NAMALWA (cell line): ENCODE measurements around the gene ZNF485.
"Not testable (repeated sequence)": the region's sequence is repeated elsewhere in the genome, so short reads cannot be mapped to it uniquely, and the experiment has no call there.

Experiments
- DNase-seq: peaks from one replicate; pipeline ENCODE4 v3.0.0-alpha.2; 2015; ENCODE audit warnings: low spot score

ZNF485 gene

GRCh38 chr10:43606323-43607198, at the start of gene ZNF485:
ZNF485 (plus strand) TSS chr10:43606438; CDS start chr10:43607051, 613 bp downstream.
- peak; percentile 78 for DNase-seq

- no peak for DNase-seq
Measured at GRCh38 chr10:43557214-43557613, 49.0 kb upstream of the ZNF485 start.

GRCh38 chr10:43569681-43570080, 36.6 kb upstream of the ZNF485 start:
- no peak for DNase-seq

GRCh38 chr10:43570971-43571370, 35.3 kb upstream of the ZNF485 start:
- no peak for DNase-seq

DNA sequence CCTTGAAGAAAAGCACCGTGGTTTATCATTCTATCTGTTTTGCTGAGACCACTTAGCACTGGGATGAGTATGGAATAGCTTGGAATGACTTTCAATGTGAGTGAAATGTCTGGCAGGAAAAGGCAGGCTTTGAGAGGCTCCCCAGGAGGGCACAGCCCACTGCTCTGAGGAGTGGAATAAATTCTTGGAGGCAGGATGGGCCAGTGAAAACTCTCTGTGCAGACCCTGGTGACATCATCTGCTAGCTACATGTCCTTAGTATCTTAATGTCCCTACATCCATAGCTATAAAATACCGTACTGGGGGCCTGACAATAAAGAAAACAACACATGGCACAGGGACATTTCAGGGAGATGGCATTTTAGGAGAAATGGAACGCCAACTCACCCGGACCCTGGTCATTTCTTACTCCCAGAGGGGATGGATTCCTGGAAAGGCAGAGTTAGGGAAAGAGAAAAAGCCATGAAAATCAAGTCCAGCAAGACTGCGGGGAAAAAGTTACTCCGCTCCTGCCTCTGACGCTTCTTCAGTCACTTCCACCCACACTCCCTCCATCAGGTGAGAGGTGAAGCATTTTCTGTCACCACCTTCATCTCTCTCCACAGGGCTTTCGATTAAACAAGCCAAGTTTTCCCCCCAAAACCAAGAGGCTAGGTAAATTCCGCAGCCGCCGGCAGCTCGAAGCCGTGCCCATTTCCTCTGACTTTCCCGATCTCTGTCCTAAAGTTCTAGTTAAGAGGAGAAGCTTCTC, 32.8 kb upstream of the ZNF485 start:
- DNase-seq = peak; percentile 7

DNA sequence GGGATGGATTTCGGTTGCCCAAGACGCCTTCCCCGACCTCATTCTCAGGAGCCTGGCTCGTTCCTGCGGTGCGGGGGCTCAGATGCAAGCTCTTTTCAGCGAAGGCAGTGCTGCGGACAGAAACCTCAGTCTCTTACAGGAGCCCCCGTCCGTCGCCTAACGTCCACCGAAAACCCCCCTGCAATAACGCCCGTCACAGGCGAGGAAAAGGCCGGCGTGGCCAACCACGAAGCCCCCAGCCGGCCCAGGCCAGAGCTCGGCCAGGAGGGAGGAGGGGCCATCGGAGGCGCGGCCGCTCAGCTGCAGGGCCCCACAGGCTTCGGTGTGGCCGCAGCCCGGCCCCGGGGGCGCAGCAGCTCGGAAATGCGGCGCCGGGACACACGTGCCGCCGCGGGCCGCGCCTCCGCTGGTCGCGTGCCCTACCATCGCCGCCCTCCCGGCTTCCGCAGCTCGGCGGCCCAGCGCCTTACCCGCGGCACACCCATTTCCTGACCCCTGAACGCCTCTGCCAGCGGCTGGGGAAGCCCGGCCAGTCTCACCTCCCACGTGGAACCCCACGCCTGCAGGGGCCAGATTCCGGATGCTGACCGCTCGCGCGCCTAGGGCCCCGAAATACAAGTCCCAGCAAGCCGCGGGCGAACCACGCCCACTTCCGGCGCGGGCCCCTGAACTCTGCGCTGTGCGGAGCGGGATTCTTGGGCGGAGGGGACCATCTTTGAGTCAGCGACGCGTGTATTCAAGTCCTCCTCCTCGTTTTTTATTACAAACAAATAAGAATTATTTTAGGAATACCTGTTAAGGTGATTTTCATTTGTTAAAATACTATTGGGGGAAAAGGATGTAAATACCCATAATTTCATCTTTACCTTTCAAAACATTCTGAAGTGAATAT, 32.0 kb upstream of the ZNF485 start, which contains the start of gene ZNF239:
TSS of gene ZNF239 (minus strand) at position 616 of the 892 bp plus-strand sequence. CDS start 16,537 bp downstream, outside the sequence.
- DNase-seq = peak; percentile 82

- DNase-seq = no peak
Measured at GRCh38 chr10:43574906-43575305, 31.3 kb upstream of the ZNF485 start.

GRCh38 chr10:43576062-43576461, 30.2 kb upstream of the ZNF485 start:
- no peak for DNase-seq

DNA sequence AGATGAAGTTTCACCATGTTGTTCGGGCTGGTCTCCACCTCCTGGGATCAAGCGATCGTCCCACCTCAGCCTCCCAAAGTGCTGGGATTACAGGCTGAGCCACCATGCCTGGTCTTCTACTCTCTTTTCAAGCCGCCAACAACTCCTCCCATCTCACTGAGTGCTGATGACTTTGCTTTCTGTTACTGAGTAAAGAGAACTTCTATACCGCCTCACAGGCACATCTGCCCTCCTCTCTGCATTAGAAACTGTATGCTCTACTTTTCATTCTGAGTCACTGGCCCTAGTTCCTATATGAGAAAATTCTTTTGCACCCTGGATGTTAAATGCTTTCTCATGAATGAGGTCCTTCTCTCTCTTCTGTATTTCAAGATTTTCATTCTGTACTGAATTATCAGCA, 29.7 kb upstream of the ZNF485 start:
- DNase-seq = no peak

- no peak for DNase-seq
Measured at GRCh38 chr10:43584051-43584450, 22.2 kb upstream of the ZNF485 start.

DNA sequence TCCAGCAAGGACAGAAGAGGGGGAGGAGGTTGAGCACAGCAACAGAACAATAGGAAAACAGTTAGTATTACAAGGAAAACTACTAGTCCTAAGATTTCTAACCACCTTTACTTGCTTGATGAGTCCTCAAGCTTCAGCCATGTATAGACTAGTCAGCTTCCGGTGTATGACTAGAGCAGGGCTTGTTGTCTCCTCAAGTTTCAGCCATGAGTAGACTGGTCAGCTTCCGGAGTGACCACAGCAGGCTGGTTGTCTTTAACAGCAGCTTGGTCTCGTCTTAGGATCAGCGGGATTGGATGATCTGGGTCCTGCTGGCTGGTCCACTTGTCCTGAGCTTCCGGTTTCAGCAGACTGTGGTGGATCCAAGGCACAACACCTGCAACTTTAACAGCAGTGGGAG, 21.2 kb upstream of the ZNF485 start:
- no peak for DNase-seq

- no peak for DNase-seq
Measured at GRCh38 chr10:43585981-43586729, 20.1 kb upstream of the ZNF485 start.

DNA sequence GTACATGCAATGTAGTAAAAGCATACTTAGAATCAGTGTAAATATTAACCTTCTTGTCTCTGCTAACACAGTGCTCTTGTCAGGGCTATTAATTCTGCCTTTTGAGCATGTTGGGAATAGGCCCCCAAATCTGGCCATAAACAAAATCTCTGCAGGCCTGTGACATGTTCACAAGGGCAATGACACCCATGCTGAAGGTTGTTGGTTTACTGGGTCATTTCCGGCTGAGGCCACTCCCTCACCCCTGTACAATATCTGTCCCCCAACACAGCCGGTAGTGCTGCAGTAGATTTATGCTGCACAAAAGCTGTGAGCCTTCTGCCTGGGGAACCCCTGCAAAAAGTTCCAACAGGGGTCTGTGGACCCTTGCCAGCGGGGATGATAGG, 19.5 kb upstream of the ZNF485 start:
- not testable (repeated sequence) for DNase-seq

DNA sequence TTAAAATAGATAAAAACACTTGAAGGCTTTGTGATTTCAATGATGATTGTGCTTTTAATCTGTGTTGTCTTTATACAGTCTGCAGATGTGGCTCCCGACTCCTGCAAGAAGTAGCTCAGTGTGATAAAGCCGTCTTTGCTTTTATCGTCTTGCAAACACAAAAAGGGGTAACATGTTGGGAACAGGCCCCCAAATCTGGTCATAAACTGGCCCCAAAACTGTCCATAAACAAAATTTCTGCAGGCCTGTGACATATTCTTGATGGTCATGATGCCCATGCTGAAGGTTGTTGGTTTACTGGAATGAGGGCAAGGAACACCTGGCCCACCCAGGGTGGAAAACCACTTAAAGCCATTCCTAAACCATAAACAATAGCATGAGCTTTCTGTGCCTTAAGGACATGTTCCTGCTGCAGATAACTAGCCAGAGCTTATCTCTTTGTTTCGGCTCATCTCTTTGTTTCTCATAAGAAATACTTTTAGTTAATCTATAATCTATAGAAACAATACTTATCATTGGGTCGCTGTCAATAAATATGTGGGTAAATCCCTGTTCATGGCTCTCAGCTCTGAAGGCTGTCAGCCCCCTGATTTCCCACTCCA, 14.8 kb upstream of the ZNF485 start:
- no peak for DNase-seq

DNA sequence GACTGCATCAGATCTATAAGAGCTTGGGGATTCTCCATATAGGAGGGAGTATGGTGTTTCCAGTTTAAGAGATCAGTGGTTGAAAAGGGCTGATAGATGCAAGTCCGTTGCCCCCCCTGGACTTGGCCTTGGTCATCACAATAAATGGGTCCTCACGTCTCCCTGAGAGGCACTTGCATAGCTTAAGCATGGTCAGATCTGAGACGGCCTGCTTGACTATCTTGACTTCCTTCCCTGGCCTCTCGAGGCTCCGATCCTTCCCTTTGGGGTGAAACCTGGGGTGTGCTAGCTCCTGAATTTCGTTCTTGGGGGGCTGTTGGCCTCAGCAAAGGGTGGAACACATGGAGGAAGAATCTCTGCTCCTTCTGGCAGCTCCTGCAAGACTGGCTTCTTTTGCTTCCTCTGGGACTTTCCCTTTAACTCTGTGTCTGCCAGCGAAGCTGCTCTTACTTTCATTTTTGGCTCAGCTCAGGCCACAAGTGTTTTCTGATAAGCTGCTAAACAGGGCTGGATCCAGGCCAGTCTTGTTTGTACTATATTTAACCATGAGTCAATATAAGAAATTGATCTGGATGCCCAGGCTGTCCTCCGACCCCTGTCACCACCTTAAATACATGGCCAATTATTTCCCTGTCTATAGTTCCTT, 11.2 kb upstream of the ZNF485 start:
- peak; percentile 40 for DNase-seq

DNA sequence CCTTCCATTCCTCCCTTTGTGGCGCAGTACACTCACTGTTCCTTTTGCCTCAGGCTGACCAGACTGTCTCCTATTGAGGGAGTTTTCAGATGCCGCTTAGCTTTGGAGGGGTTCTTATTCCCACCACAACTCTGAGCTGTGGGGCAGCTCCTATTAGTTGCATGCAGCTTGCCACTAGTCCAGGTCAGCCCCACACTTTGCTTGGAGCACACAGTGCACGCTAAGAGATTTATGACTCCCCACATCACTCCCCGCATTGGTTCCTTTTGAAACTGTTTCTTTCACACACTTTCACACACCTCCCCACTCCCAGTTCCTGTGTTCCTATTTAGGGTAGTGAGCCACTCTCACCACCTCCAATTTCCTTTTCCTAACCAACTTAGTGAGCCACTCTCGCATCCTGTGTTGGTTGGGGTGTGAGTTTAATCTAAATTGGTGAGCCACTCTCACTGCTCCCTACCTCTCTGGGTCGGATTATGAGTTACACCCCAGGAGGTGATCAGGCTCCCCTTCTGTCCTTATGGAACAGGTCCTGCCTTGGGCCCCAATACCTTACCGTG, 10.4 kb upstream of the ZNF485 start:
- DNase-seq = no peak

DNA sequence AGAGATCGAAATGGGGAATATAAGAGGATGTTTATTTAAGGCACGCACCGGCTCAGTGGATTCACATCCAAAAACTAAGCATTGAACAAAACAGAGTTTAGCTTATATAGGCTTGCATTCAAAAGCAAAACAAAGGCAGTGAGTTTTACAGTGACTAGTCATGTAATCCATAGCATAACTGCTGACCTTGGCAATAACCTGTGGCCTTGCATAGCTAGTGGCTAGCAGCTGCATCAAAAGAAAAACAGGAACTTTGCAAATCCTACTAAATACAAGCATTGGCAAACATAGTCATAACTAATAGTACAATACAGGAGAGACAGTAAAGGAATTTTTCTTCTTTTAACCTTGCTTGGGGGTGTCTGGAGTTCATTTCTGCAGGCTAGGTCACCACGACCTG, 9.7 kb upstream of the ZNF485 start:
- DNase-seq = no peak

DNA sequence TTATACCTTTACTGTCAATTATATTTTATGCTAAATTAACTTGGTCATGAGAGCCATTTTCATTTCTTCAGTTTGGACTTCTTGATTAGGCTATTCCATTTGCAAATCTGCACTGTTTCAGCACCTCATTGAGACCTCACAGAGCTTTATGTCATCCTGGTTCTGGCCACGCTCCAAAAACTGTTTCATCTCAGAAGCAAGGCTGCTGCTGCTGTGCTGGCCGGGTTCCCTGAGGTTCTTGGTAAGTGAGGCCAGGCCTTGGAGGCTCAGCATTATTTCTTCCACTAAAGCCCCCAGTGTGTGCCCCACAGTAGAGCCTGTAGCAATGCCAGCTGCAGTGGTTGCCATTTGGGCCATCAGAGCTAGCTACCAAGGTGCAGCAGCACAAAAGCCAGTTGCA, 7.8 kb upstream of the ZNF485 start:
- DNase-seq = no peak

DNA sequence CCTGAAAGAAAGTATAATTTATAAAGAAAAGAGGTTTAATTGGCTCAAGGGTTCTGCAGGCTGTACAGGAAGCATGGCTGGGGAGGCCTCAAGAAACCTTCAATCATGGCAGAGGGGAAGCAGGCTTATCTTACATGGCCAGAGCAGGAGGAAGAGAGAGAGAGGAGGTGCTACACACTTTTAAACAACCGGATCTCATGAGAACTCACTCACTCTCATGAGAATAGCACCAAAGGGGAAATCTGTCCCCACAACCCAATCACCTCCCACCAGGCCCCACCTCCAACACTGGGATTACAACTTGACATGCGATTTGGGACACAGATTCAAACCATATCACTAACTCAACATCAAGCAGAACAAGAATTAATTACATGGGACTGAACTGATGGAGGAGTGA, 6.9 kb upstream of the ZNF485 start:
- no peak for DNase-seq

DNA sequence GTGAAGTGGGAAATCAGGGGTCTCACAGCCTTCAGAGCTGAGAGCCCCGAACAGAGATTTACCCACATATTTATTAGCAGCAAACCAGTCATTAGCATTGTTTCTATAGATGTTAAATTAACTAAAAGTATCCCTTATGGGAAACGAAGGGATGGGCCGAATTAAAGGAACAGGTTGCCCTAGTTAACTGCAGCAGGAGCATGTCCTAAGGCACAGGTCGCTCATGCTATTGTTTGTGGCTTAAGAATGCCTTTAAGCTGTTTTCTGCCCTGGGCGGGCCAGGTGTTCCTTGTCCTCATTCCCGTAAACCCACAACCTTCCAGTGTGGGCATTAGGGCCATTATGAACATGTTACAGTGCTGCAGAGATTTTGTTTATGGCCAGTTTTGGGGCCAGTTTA, 4.7 kb upstream of the ZNF485 start:
- DNase-seq = not testable (repeated sequence)
